A549 (cell line): Measurements from ENCODE around the gene TFCP2. TPM values are rescaled to one million over a fixed set of nuclear protein-coding genes. Genes with fewer than 3 reads are reported as not detected.

Source experiments
- ATAC-seq, 2 experiments: fragments of 200-7000 bp in 1 of 2; fragments of >200 bp in 1 of 2; cut with Nextera tagmentation in 1 of 2; cut with Tn5 transposase in 1 of 2; 3 replicates each; pipeline versions ENCODE4 v1.8.0 to v1.9.1; 2018 to 2020; ENCODE audit warnings: mild to moderate bottlenecking in 1 of 2, moderate library complexity in 1 of 2
- CTCF ChIA-PET: fragments of 300-600 bp; sonication (Branson Sonifier 250); formaldehyde crosslinking; extraction: SDS; loops from one replicate; lab custom pipeline; 2021; ENCODE audit warnings: antibody characterized with exemption, inconsistent platforms; lab: Yijun Ruan, JAX
- POLR2A ChIA-PET: fragments of 350-600 bp; formaldehyde crosslinking; extraction: SDS; loops from one replicate; lab custom pipeline; 2021; ENCODE audit warnings: antibody characterized with exemption, inconsistent platforms; lab: Yijun Ruan, JAX
- DNase-seq, 2 experiments: peaks; one replicate each; pipeline versions ENCODE4 v3.0.0 to v3.0.0-alpha.2; 2011 to 2016; ENCODE audit warnings: low read depth in 1 of 2, low spot score in 1 of 2
- FAIRE-seq: peaks from 2 replicates; lab custom pipeline; 2011; peaks lifted over from hg19 to GRCh38; lab: Jason Lieb, UNC
- H3K27ac ChIP-seq, 2 experiments: fragments of >200 bp; sonication (Bioruptor Twin); formaldehyde crosslinking; 3 replicates each; pipeline ENCODE4 v1.5.1; 2016 to 2017
- H3K4me1 ChIP-seq: fragments of >200 bp; sonication (Bioruptor Twin); formaldehyde crosslinking; 3 replicates; pipeline ENCODE4 v1.6.1; 2016
- H3K4me2 ChIP-seq: fragments of >200 bp; sonication (Bioruptor Twin); formaldehyde crosslinking; 3 replicates; pipeline ENCODE4 v1.6.1; 2016
- H3K4me3 ChIP-seq: fragments of >200 bp; sonication (Bioruptor Twin); formaldehyde crosslinking; 3 replicates; pipeline ENCODE4 v1.5.1; 2016
- H3K9me3 ChIP-seq: fragments of >200 bp; sonication (Bioruptor Twin); formaldehyde crosslinking; 3 replicates; pipeline ENCODE4 v1.6.1; 2016
- CBX2 ChIP-seq: fragments of 200-600 bp; sonication (generic); IDR thresholded peaks from 2 replicates; pipeline ENCODE4 v1.6.1; 2016; ENCODE audit warnings: low read depth, mild to moderate bottlenecking, borderline replicate concordance
- CBX8 ChIP-seq: fragments of 200-600 bp; sonication (generic); IDR thresholded peaks from 2 replicates; pipeline ENCODE4 v1.6.1; 2016
- CEBPB ChIP-seq, 2 experiments: fragments of >200 bp in 1 of 2; sonication (Bioruptor Twin) in 1 of 2; formaldehyde crosslinking in 1 of 2; IDR thresholded peaks; 2 replicates each; pipeline ENCODE4 v1.6.1; 2012 to 2016
- CHD2 ChIP-seq: fragments of 150-350 bp; IDR thresholded peaks from 2 replicates; pipeline ENCODE4 v1.6.1; 2014; ENCODE audit warnings: low read length; ENCODE audit not compliant: partially characterized antibody
- CHD4 ChIP-seq: fragments of 200-600 bp; sonication (generic); IDR thresholded peaks from 2 replicates; pipeline ENCODE4 v1.6.1; 2016; ENCODE audit warnings: antibody characterized with exemption, mild to moderate bottlenecking, borderline replicate concordance
- EHF ChIP-seq: fragments of 250-450 bp; sonication (Bioruptor Pico); IDR thresholded peaks from 2 replicates; pipeline ENCODE4 v1.5.0; 2020; ENCODE audit warnings: mild to moderate bottlenecking
- EHMT2 ChIP-seq: fragments of 200-600 bp; sonication (generic); IDR thresholded peaks from 2 replicates; pipeline ENCODE4 v1.6.1; 2016; ENCODE audit warnings: antibody characterized with exemption, low read depth, mild to moderate bottlenecking, moderate library complexity
- FOSL2 ChIP-seq, 2 experiments: fragments of 450-650 bp in 1 of 2; fragments of >200 bp in 1 of 2; sonication (Bioruptor Twin) in 1 of 2; formaldehyde crosslinking; IDR thresholded peaks; 2 replicates each; pipeline versions ENCODE4 v1.5.0 to v1.6.1; 2016 to 2020; ENCODE audit warnings: mild to moderate bottlenecking in 1 of 2, moderate library complexity in 1 of 2
- FOXS1 ChIP-seq: fragments of 250-450 bp; sonication (Bioruptor Pico); IDR thresholded peaks from 2 replicates; pipeline ENCODE4 v1.5.0; 2020; ENCODE audit warnings: mild to moderate bottlenecking, moderate library complexity
- GATA3 ChIP-seq: IDR thresholded peaks from 2 replicates; pipeline ENCODE4 v1.6.1; 2012; ENCODE audit warnings: borderline replicate concordance
- HEYL ChIP-seq: fragments of 250-450 bp; sonication (Bioruptor Pico); IDR thresholded peaks from 2 replicates; pipeline ENCODE4 v1.8.0; 2021; ENCODE audit warnings: mild to moderate bottlenecking, moderate library complexity
- HMGXB4 ChIP-seq: fragments of 250-450 bp; sonication (Bioruptor Pico); IDR thresholded peaks from 2 replicates; pipeline ENCODE4 v1.5.0; 2021; ENCODE audit warnings: mild to moderate bottlenecking, moderate library complexity, borderline replicate concordance
- HOXB13 ChIP-seq: fragments of 250-450 bp; sonication (Bioruptor Pico); IDR thresholded peaks from 2 replicates; pipeline ENCODE4 v1.5.0; 2020; ENCODE audit warnings: low read depth, mild to moderate bottlenecking, moderate library complexity
- HOXB5 ChIP-seq: fragments of 250-450 bp; sonication (Bioruptor Pico); IDR thresholded peaks from 2 replicates; pipeline ENCODE4 v1.5.0; 2020; ENCODE audit warnings: mild to moderate bottlenecking, moderate library complexity
- JUN ChIP-seq, 2 experiments: fragments of >200 bp; sonication (Bioruptor Twin); formaldehyde crosslinking; IDR thresholded peaks; 2 replicates in 1 of 2; 3 replicates in 1 of 2; pipeline ENCODE4 v1.6.1; 2016 to 2017
- KDM1A ChIP-seq: fragments of 200-600 bp; sonication (generic); IDR thresholded peaks from 2 replicates; pipeline ENCODE4 v1.6.1; 2016; ENCODE audit warnings: low read depth, mild to moderate bottlenecking
- POLR2A ChIP-seq: IDR thresholded peaks from 2 replicates; pipeline ENCODE4 v1.6.1; 2012; ENCODE audit warnings: mild to moderate bottlenecking, low read length
- POLR2AphosphoS2 ChIP-seq: conservative IDR thresholded peaks from 2 replicates; pipeline ENCODE4 v1.6.1; 2012; ENCODE audit warnings: low read length, improper control_type of control experiment, inconsistent platforms
- RARB ChIP-seq: fragments of 250-450 bp; sonication (Bioruptor Pico); IDR thresholded peaks from 2 replicates; pipeline ENCODE4 v1.8.0; 2021; ENCODE audit warnings: mild to moderate bottlenecking, moderate library complexity
- RCOR1 ChIP-seq: fragments of 150-350 bp; IDR thresholded peaks from 2 replicates; pipeline ENCODE4 v1.6.1; 2014; ENCODE audit warnings: antibody characterized with exemption, low read length, low read depth
- RFX5 ChIP-seq: fragments of 450-650 bp; IDR thresholded peaks from 2 replicates; pipeline ENCODE4 v1.7.1; 2014; ENCODE audit warnings: antibody characterized with exemption, mild to moderate bottlenecking, moderate library complexity
- RNF2 ChIP-seq: fragments of 200-600 bp; sonication (generic); IDR thresholded peaks from 2 replicates; pipeline ENCODE4 v1.6.1; 2016; ENCODE audit warnings: low read depth, mild to moderate bottlenecking, antibody characterized with exemption, moderate library complexity, borderline replicate concordance
- SMC3 ChIP-seq: fragments of >200 bp; sonication (Bioruptor Twin); formaldehyde crosslinking; IDR thresholded peaks from 3 replicates; pipeline ENCODE4 v1.6.1; 2018; ENCODE audit warnings: inconsistent platforms
- SREBF2 ChIP-seq: fragments of 450-650 bp; IDR thresholded peaks from 2 replicates; pipeline ENCODE4 v1.6.1; 2014; ENCODE audit warnings: mild to moderate bottlenecking, moderate library complexity
- TP53 ChIP-seq: fragments of 250-450 bp; sonication (Bioruptor Pico); IDR thresholded peaks from 2 replicates; pipeline ENCODE4 v1.5.0; 2021; ENCODE audit warnings: mild to moderate bottlenecking, moderate library complexity
- ZC3H11A ChIP-seq: fragments of 450-650 bp; IDR thresholded peaks from 2 replicates; pipeline ENCODE4 v1.6.1; 2014; ENCODE audit warnings: antibody characterized with exemption, mild to moderate bottlenecking
- ZFP36 ChIP-seq: fragments of 450-650 bp; IDR thresholded peaks from 2 replicates; pipeline ENCODE4 v1.6.1; 2014; ENCODE audit warnings: borderline replicate concordance; ENCODE audit not compliant: partially characterized antibody
- ZNF302 ChIP-seq: fragments of 250-450 bp; sonication (Bioruptor Pico); IDR thresholded peaks from 2 replicates; pipeline ENCODE4 v1.9.0; 2021; ENCODE audit warnings: inconsistent platforms, mild to moderate bottlenecking, moderate library complexity
- ZSCAN20 ChIP-seq: fragments of 250-450 bp; sonication (Bioruptor Pico); IDR thresholded peaks from 2 replicates; pipeline ENCODE4 v1.8.0; 2022; ENCODE audit warnings: mild to moderate bottlenecking, moderate library complexity
- WGBS: methylation state at CpG from one replicate; pipeline ENCODE4 v1.1.6; 2017; ENCODE audit errors: missing lambda C conversion rate; 5-methylcytosine and 5-hydroxymethylcytosine counted together
- polyA plus RNA-seq, 4 experiments: library from polyadenylated mRNA; depleted of rRNA in 3 of 4; stranded (reverse); fragments of >200 nt; fragmentation: RNase III in 1 of 4; extraction: RNeasy Plus Mini Kit Qiagen cat#74134 plus additional on column Dnase treatment in 1 of 4; gene quantifications; 2 replicates in 3 of 4; 3 replicates in 1 of 4; pipeline ENCODE4 v1.2.3, GENCODE V29; 2011 to 2017
- TF ChIP-seq, protein P1 (sequence below): fragments of >200 bp; sonication (Bioruptor Twin); formaldehyde crosslinking; IDR thresholded peaks from 2 replicates; pipeline ENCODE4 v1.6.1; 2016
- TF ChIP-seq, protein P2 (sequence below): fragments of 200-600 bp; sonication (generic); IDR thresholded peaks from 2 replicates; pipeline ENCODE4 v1.6.1; 2016; ENCODE audit warnings: antibody characterized with exemption, mild to moderate bottlenecking, moderate library complexity

TFCP2 gene
- polyA plus RNA-seq, 2 of the 4 experiments (the other 2 are of a cell fraction): 18.7 to 39.8 TPM

GRCh38 chr12:51152953-51153352 lies 20.0 kb downstream of the TFCP2 start (continued):
- TF ChIP-seq EHMT2 (no peak), RNF2 (no peak), HOXB5 (CRISPR knock-in tag) (no peak), EHF (CRISPR knock-in tag) (no peak), CBX2 (no peak)
- TF ChIP-seq, all 56 proteins: peak for 0

- ChIA-PET CTCF (no interaction called here), POLR2A (no interaction called here)
- DNase-seq: no peak
- no peak for ATAC-seq
- Histone ChIP-seq H3K27ac (no peak overlapping the region), H3K4me2 (no peak overlapping the region), H3K4me3 (no peak overlapping the region), H3K4me1 (no peaks in the 10 kb centered on the region), H3K9me3 (no peaks in the 10 kb centered on the region)
- TF ChIP-seq ZC3H11A: no peak
- no peak for TF ChIP-seq SREBF2
- no peak for TF ChIP-seq KDM1A
- TF ChIP-seq CBX8: no peak
- no peak for TF ChIP-seq POLR2A
- no peak for TF ChIP-seq POLR2AphosphoS2
- TF ChIP-seq, protein P1, sequence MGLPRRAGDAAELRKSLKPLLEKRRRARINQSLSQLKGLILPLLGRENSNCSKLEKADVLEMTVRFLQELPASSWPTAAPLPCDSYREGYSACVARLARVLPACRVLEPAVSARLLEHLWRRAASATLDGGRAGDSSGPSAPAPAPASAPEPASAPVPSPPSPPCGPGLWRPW: no peak
- TF ChIP-seq HOXB13: no peak
- TF ChIP-seq ZFP36: no peak
- TF ChIP-seq, protein P2, sequence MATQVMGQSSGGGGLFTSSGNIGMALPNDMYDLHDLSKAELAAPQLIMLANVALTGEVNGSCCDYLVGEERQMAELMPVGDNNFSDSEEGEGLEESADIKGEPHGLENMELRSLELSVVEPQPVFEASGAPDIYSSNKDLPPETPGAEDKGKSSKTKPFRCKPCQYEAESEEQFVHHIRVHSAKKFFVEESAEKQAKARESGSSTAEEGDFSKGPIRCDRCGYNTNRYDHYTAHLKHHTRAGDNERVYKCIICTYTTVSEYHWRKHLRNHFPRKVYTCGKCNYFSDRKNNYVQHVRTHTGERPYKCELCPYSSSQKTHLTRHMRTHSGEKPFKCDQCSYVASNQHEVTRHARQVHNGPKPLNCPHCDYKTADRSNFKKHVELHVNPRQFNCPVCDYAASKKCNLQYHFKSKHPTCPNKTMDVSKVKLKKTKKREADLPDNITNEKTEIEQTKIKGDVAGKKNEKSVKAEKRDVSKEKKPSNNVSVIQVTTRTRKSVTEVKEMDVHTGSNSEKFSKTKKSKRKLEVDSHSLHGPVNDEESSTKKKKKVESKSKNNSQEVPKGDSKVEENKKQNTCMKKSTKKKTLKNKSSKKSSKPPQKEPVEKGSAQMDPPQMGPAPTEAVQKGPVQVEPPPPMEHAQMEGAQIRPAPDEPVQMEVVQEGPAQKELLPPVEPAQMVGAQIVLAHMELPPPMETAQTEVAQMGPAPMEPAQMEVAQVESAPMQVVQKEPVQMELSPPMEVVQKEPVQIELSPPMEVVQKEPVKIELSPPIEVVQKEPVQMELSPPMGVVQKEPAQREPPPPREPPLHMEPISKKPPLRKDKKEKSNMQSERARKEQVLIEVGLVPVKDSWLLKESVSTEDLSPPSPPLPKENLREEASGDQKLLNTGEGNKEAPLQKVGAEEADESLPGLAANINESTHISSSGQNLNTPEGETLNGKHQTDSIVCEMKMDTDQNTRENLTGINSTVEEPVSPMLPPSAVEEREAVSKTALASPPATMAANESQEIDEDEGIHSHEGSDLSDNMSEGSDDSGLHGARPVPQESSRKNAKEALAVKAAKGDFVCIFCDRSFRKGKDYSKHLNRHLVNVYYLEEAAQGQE: no peak
- TF ChIP-seq RFX5: no peak
- TF ChIP-seq TP53 (CRISPR knock-in tag): no peak
- no peak for TF ChIP-seq RARB (CRISPR knock-in tag)
- TF ChIP-seq ZSCAN20 (CRISPR knock-in tag): no peak
- TF ChIP-seq SMC3: no peak
- 64% methylated on average over 3 of the region's 3 CpGs for WGBS
- no peak for FAIRE-seq
Measured at GRCh38 chr12:51150777-51151176, 22.2 kb downstream of the TFCP2 start.

DNA sequence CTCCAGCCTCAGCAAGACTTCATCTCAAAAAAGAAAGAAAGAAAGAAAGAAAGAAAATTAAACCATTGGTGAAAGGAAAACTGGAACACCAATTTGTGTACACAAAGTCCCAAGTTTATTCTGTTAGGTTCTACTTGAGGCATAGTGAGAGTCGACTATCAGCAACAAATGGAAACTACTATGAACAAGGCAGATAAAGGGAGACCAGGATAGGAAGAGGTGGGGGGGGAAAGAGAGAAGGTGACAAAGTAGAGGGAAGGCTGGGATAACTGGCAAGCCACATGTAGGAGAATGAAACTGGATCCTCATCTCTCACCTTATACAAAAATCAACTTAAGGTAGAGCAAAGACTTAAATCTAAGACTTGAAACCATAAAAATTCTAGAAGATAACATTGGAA lies 25.6 kb downstream of the TFCP2 start:
- WGBS: 73% methylated on average over 1 of the region's 1 CpG

More for the DNA sequence above, 25.6 kb downstream of the TFCP2 start:
- TF ChIP-seq RCOR1: no peak
- TF ChIP-seq RARB (CRISPR knock-in tag): no peak
- TF ChIP-seq FOSL2 (IDR thresholded peaks at IDR 0.05): no peak
- no peak for TF ChIP-seq FOSL2 (CRISPR knock-in tag; IDR thresholded peaks at IDR 0.05)
- TF ChIP-seq HEYL (CRISPR knock-in tag): no peak
- no peak for TF ChIP-seq CHD4
- no peak for TF ChIP-seq CHD2
- TF ChIP-seq FOXS1: no peak
- TF ChIP-seq, protein P1: no peak
- no peak for TF ChIP-seq ZFP36
- no peak for TF ChIP-seq RNF2
- no peak for TF ChIP-seq KDM1A
- TF ChIP-seq GATA3: no peak
- no peak for TF ChIP-seq HOXB5 (CRISPR knock-in tag)
- TF ChIP-seq POLR2A: no peak
- no peak for TF ChIP-seq CBX8
- no peak for TF ChIP-seq SMC3
- no peak for TF ChIP-seq ZNF302 (CRISPR knock-in tag)
- no peak for TF ChIP-seq HMGXB4 (CRISPR knock-in tag)
- no peak for TF ChIP-seq CEBPB (IDR thresholded peaks at IDR 0.05)
- TF ChIP-seq JUN (IDR thresholded peaks at IDR 0.05): no peak
- Histone ChIP-seq H3K4me3 (no peak overlapping the region), H3K4me1 (no peaks in the 10 kb centered on the region), H3K9me3 (no peaks in the 10 kb centered on the region), H3K27ac (no peak overlapping the region), H3K4me2 (no peak overlapping the region)
- no peak for ATAC-seq
- ChIA-PET CTCF (no interaction called here), POLR2A (no interaction called here)
- DNase-seq: no peak
- FAIRE-seq: no peak
